Thymus (tissue), 14 donors: ENCODE measurements around the gene SERBP1. TPM values are rescaled to one million over a fixed set of nuclear protein-coding genes. Genes with fewer than 3 reads are reported as not detected.

ENCODE experiments used
- DNase-seq, 9 donors: peaks; one replicate each; pipeline ENCODE4 v3.0.0-alpha.2; 2013; ENCODE audit warnings: low spot score in 9 of 9, low read depth in 6 of 9, missing footprints in 1 of 9
- H3K27ac ChIP-seq, 2 donors: one replicate each; pipeline ENCODE4 v1.5.1; 2013; ENCODE audit warnings: control low read depth in 1 of 2, low read depth in 1 of 2, low read length in 1 of 2, mild to moderate bottlenecking in 1 of 2, moderate library complexity in 1 of 2
- H3K27me3 ChIP-seq, 2 donors: one replicate each; pipeline ENCODE4 v1.5.1; 2013; ENCODE audit warnings: low read length in 1 of 2; ENCODE audit not compliant: control insufficient read depth in 2 of 2, insufficient read depth in 1 of 2
- H3K36me3 ChIP-seq, 2 donors: one replicate each; pipeline ENCODE4 v1.5.1; 2013; ENCODE audit warnings: low read length in 1 of 2, mild to moderate bottlenecking in 1 of 2, moderate library complexity in 1 of 2; ENCODE audit not compliant: control insufficient read depth in 2 of 2, insufficient read depth in 2 of 2
- H3K4me1 ChIP-seq, 2 donors: one replicate each; pipeline ENCODE4 v1.5.1; 2013; ENCODE audit warnings: low read length in 2 of 2; ENCODE audit not compliant: control insufficient read depth in 2 of 2, insufficient read depth in 2 of 2
- H3K4me3 ChIP-seq, 2 donors: one replicate each; pipeline ENCODE4 v1.5.1; 2013; ENCODE audit warnings: low read length in 2 of 2, control low read depth in 1 of 2, mild to moderate bottlenecking in 1 of 2
- H3K9me3 ChIP-seq, 2 donors: one replicate each; pipeline ENCODE4 v1.5.1; 2013; ENCODE audit warnings: low read length in 1 of 2, mild to moderate bottlenecking in 1 of 2; ENCODE audit not compliant: control insufficient read depth in 2 of 2, insufficient read depth in 1 of 2
- WGBS: extraction: QIAGEN DNeasy Blood & Tissue Kit; methylation state at CpG from one replicate; pipeline ENCODE4 v1.1.7; 2013; 5-methylcytosine and 5-hydroxymethylcytosine counted together
- long read RNA-seq, 10 donors: transcript quantifications; one replicate each; lab custom pipeline, GENCODE V29; 2026
- polyA plus RNA-seq: library from polyadenylated mRNA; stranded (reverse); fragments of 200-250 nt; gene quantifications from one replicate; pipeline ENCODE4 v1.2.3, GENCODE V29; 2013
- total RNA-seq: library from RNA; stranded (reverse); fragments of 120-200 nt; gene quantifications from one replicate; pipeline ENCODE4 v1.2.4, GENCODE V29; 2013
- donor health status: healthy.

SERBP1 gene
- total RNA-seq (246 TPM), polyA plus RNA-seq (132 TPM)
- long read RNA-seq, donor 1, full-length matches to known transcripts = 8 of 8 reads
- long read RNA-seq, donor 1, partial matches to known transcripts = 0 of 8 reads
- long read RNA-seq, donor 1, other reads (novel, unspliced or antisense) = 0 of 8 reads
- long read RNA-seq, donor 2, full-length matches to known transcripts = 250 of 505 reads
- long read RNA-seq, donor 2, partial matches to known transcripts = 248 of 505 reads
- long read RNA-seq, donor 2, other reads (novel, unspliced or antisense) = 7 of 505 reads
- long read RNA-seq, donor 3, full-length matches to known transcripts = 152 of 503 reads
- long read RNA-seq, donor 3, partial matches to known transcripts = 351 of 503 reads
- long read RNA-seq, donor 3, other reads (novel, unspliced or antisense) = 0 of 503 reads
- long read RNA-seq, donor 4, full-length matches to known transcripts = 83 of 204 reads
- long read RNA-seq, donor 4, partial matches to known transcripts = 121 of 204 reads
- long read RNA-seq, donor 4, other reads (novel, unspliced or antisense) = 0 of 204 reads
- long read RNA-seq, donor 5, full-length matches to known transcripts = 157 of 617 reads
- long read RNA-seq, donor 5, partial matches to known transcripts = 455 of 617 reads
- long read RNA-seq, donor 5, other reads (novel, unspliced or antisense) = 5 of 617 reads
- long read RNA-seq, donor 6, full-length matches to known transcripts = 121 of 184 reads
- long read RNA-seq, donor 6, partial matches to known transcripts = 63 of 184 reads
- long read RNA-seq, donor 6, other reads (novel, unspliced or antisense) = 0 of 184 reads
- long read RNA-seq, donor 7, full-length matches to known transcripts = 91 of 194 reads
- long read RNA-seq, donor 7, partial matches to known transcripts = 103 of 194 reads
- long read RNA-seq, donor 7, other reads (novel, unspliced or antisense) = 0 of 194 reads
- long read RNA-seq, donor 8, full-length matches to known transcripts = 76 of 135 reads
- long read RNA-seq, donor 8, partial matches to known transcripts = 59 of 135 reads
- long read RNA-seq, donor 8, other reads (novel, unspliced or antisense) = 0 of 135 reads
- long read RNA-seq, donor 9, full-length matches to known transcripts = 71 of 172 reads
- long read RNA-seq, donor 9, partial matches to known transcripts = 101 of 172 reads
- long read RNA-seq, donor 9, other reads (novel, unspliced or antisense) = 0 of 172 reads
- long read RNA-seq, donor 10, full-length matches to known transcripts = 79 of 235 reads
- long read RNA-seq, donor 10, partial matches to known transcripts = 156 of 235 reads
- long read RNA-seq, donor 10, other reads (novel, unspliced or antisense) = 0 of 235 reads

DNA sequence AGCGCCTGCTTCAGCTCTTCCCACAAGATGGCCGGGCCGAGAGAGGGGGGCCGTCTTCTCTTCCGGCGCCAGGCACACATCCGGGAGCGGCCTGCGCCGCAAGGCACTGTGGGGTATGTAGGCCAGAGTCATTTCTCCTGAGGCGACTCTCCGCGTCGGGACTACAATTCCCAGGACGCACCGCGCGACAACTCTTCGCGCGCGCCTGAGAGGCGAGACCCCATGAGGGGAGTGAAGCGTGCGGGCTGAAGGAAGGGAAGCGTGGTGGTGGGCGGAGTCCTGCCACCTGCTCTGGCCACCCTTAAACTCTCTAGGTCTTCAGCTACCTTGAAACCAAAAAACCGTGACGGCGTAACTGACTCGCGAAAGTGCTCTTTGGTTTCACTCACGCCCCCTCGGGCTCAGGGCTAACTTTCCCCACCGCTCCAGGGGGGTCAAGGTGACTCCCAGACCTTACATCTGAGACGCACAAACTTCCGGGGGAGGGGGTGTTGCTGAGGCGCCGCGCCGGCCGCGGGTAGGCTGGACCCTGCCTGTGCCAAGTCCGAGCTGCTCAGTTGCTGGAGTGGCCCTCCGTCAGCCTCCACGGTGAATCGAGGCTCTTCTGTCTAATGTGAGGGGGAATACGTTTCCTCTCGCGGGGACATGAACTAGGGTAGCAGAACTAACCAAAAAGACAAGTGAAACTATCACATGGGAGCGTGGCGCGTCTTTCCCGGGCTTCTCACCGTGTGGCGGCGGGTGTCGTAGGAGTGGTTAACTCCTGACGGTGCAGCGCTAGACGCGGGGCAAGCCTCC is at the start of gene SERBP1:
Gene SERBP1, minus strand, starts transcription at position 45 of the 798 bp plus-strand sequence. CDS start 102 bp downstream, outside the sequence.
- Histone ChIP-seq H3K4me3 (peak within 1 kb of the TSS; percentile 82 to 94), H3K27ac (peak within 1 kb of the TSS; percentile 95), H3K9me3 (no peaks in the 10 kb centered on the region), H3K4me1 (peaks cover 0 to 17% of the 10 kb centered on the region in 2 donors), H3K36me3 (peaks cover 5 to 15% of the 10 kb centered on the region in 2 donors), H3K27me3 (no peaks in the 10 kb centered on the region)
- peak; percentile 96 to 99 (median 98) for DNase-seq
- WGBS = under 1% methylated on average over 62 of the region's 62 CpGs

DNA sequence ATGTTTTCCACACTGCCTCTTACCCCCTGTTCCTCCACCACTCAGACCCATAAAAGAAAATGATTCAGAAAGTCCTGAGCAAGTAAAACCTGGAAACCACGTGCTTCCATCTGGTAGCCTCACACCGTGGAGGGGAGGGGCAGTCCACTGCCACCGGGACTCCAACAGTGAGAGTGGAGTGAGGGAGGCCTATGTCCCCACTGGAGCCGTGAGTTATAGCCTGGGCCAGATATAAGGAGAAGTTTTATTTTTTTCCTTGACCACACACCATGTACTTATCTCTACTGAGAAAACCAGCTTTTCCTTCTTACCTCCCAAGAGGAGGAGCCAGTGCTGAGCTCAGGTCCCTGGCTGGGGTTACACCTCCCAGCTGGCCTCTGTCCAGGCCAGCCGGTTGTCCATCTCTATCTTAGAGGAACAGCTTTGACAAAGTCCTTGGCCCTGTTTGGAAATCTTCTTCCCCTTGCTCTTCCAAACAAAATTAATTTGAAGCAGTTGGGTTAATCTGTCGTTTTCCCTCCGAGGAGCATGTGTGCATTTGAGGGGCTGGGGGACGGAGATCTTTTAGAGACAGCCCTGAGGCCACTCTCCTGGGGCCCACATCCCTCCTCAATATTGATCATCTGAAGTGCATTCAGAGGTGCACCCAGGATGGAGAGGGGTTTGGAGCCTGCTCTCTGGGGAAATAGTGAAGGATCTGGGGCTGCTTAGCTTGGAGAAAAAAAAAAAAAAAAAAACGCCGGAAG is 49.1 kb upstream of the SERBP1 start:
- Histone ChIP-seq H3K4me3 (no peak overlapping the region), H3K27ac (peak overlapping the region in 1 of 2 donors; percentile 5), H3K27me3 (no peaks in the 10 kb centered on the region), H3K9me3 (no peaks in the 10 kb centered on the region), H3K4me1 (peaks cover 0 to 4% of the 10 kb centered on the region in 2 donors), H3K36me3 (no peaks in the 10 kb centered on the region)
- 53% methylated on average over 10 of the region's 10 CpGs for WGBS
- no peak for DNase-seq

- peaks cover 0 to 4% of the 10 kb centered on the region in 2 donors for H3K4me1 ChIP-seq
- H3K27ac ChIP-seq = no peak overlapping the region
- no peak overlapping the region for H3K4me3 ChIP-seq
- 87% methylated on average over 5 of the region's 5 CpGs for whole genome bisulfite sequencing
- no peaks in the 10 kb centered on the region for H3K36me3 ChIP-seq
- DNase-seq = no peak
- H3K27me3 ChIP-seq = no peaks in the 10 kb centered on the region
- H3K9me3 ChIP-seq = no peaks in the 10 kb centered on the region
These were observed 46.7 kb upstream of the SERBP1 start for GRCh38 chr1:67476906-67477305.

GRCh38 chr1:67476006-67476482 is 45.8 kb upstream of the SERBP1 start:
- no peaks in the 10 kb centered on the region for H3K36me3 ChIP-seq
- no peak for DNase-seq
- no peaks in the 10 kb centered on the region for H3K9me3 ChIP-seq
- WGBS = 91% methylated on average over 2 of the region's 2 CpGs
- H3K4me3 ChIP-seq = no peak overlapping the region
- H3K27ac ChIP-seq = no peak overlapping the region
- H3K4me1 ChIP-seq = peaks cover 0 to 4% of the 10 kb centered on the region in 2 donors
- H3K27me3 ChIP-seq = no peaks in the 10 kb centered on the region

DNA sequence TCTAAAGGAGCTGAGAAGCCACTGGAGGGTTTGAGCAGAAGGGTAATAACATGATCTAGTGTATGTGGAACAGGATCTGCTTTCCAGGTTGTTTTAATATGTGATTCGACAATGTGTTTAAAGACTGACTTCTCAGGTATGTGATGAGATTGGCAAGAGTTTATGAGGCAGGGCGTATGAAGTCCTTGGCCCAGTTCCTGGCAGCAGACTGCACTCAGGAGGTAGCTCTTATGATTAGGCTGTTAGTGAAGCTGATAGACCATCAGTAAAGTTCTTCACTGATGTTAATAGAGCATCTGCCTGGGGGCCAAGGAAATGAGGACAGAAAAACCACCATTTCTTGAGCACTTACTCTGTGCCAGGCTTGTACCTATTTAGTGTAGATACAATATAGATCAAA is 41.9 kb upstream of the SERBP1 start:
- Histone ChIP-seq H3K4me3 (no peak overlapping the region), H3K9me3 (no peaks in the 10 kb centered on the region), H3K27ac (no peak overlapping the region), H3K27me3 (no peaks in the 10 kb centered on the region), H3K36me3 (no peaks in the 10 kb centered on the region), H3K4me1 (no peaks in the 10 kb centered on the region)
- DNase-seq = no peak
- WGBS = 95% methylated on average over 2 of the region's 2 CpGs

- H3K27ac ChIP-seq = no peak overlapping the region
- no peaks in the 10 kb centered on the region for H3K4me1 ChIP-seq
- no peaks in the 10 kb centered on the region for H3K9me3 ChIP-seq
- H3K27me3 ChIP-seq = no peaks in the 10 kb centered on the region
- no peaks in the 10 kb centered on the region for H3K36me3 ChIP-seq
- whole genome bisulfite sequencing = 84% methylated on average over 3 of the region's 3 CpGs
- no peak overlapping the region for H3K4me3 ChIP-seq
- DNase-seq = no peak
These were observed 39.2 kb upstream of the SERBP1 start for GRCh38 chr1:67469431-67469830.

GRCh38 chr1:67468066-67468718 is 38.0 kb upstream of the SERBP1 start:
- Histone ChIP-seq H3K27ac (no peak overlapping the region), H3K4me3 (no peak overlapping the region), H3K27me3 (no peaks in the 10 kb centered on the region), H3K9me3 (no peaks in the 10 kb centered on the region), H3K36me3 (no peaks in the 10 kb centered on the region), H3K4me1 (no peaks in the 10 kb centered on the region)
- WGBS = 78% methylated on average over 4 of the region's 4 CpGs
- DNase-seq = no peak
